HepG2 (cell line): ENCODE measurements around the gene CXCR5. TPM values are rescaled to one million over a fixed set of nuclear protein-coding genes. Genes with fewer than 3 reads are reported as not detected.

Experiments used
- CENPT ChIP-seq: sonication (generic); formaldehyde crosslinking; IDR thresholded peaks from 2 replicates; pipeline ENCODE4 v1.8.0; 2022; ENCODE audit warnings: low read depth, mild to moderate bottlenecking, moderate library complexity, missing genetic modification reagents
- CENPX ChIP-seq: sonication (generic); formaldehyde crosslinking; IDR thresholded peaks from 2 replicates; pipeline ENCODE4 v1.9.0; 2021; ENCODE audit warnings: mild to moderate bottlenecking, missing genetic modification reagents, moderate library complexity
- CREM ChIP-seq, 2 experiments: sonication (generic) in 1 of 2; formaldehyde crosslinking in 1 of 2; IDR thresholded peaks; 2 replicates each; pipeline versions ENCODE4 v1.4.0 to v1.6.1; 2016 to 2020; ENCODE audit warnings: antibody characterized with exemption in 1 of 2, mild to moderate bottlenecking in 1 of 2, missing genetic modification reagents in 1 of 2
- GFI1 ChIP-seq: sonication (generic); formaldehyde crosslinking; IDR thresholded peaks from 2 replicates; pipeline ENCODE4 v1.5.0; 2020; ENCODE audit warnings: missing genetic modification reagents, mild to moderate bottlenecking, borderline replicate concordance
- LRRFIP1 ChIP-seq: sonication (generic); formaldehyde crosslinking; conservative IDR thresholded peaks from 2 replicates; pipeline ENCODE4 v1.4.0; 2020; ENCODE audit warnings: missing genetic modification reagents
- NFE2 ChIP-seq: sonication (generic); formaldehyde crosslinking; IDR thresholded peaks from 2 replicates; pipeline ENCODE4 v1.4.0; 2020; ENCODE audit warnings: missing genetic modification reagents
- NONO ChIP-seq, 2 experiments: fragments of 450-650 bp in 1 of 2; sonication (generic) in 1 of 2; formaldehyde crosslinking in 1 of 2; IDR thresholded peaks in 1 of 2; conservative IDR thresholded peaks in 1 of 2; 2 replicates each; pipeline versions ENCODE4 v1.6.1 to v1.8.0; 2017 to 2022; ENCODE audit warnings: mild to moderate bottlenecking in 1 of 2, missing genetic modification reagents in 1 of 2, moderate library complexity in 1 of 2
- POLR2AphosphoS5 ChIP-seq: IDR thresholded peaks from 2 replicates; pipeline ENCODE4 v1.6.1; 2012; ENCODE audit warnings: low read depth, low read length
- SALL1 ChIP-seq: sonication (generic); formaldehyde crosslinking; IDR thresholded peaks from 2 replicates; pipeline ENCODE4 v1.8.0; 2022; ENCODE audit warnings: mild to moderate bottlenecking, missing genetic modification reagents
- ZKSCAN1 ChIP-seq: fragments of 150-350 bp; IDR thresholded peaks from 2 replicates; pipeline ENCODE4 v1.6.1; 2014; ENCODE audit warnings: low read length
- ZKSCAN8 ChIP-seq: IDR thresholded peaks from 2 replicates; pipeline ENCODE4 v1.6.1; 2016; ENCODE audit warnings: borderline replicate concordance, missing genetic modification reagents, missing compliant biosample characterization
- ZNF552 ChIP-seq: sonication (generic); formaldehyde crosslinking; IDR thresholded peaks from 2 replicates; pipeline ENCODE4 v1.9.0; 2022; ENCODE audit warnings: missing genetic modification reagents, mild to moderate bottlenecking, borderline replicate concordance
- ZNF670 ChIP-seq: sonication (generic); formaldehyde crosslinking; IDR thresholded peaks from 2 replicates; pipeline ENCODE4 v1.8.0; 2022; ENCODE audit warnings: mild to moderate bottlenecking, missing genetic modification reagents, borderline replicate concordance
- ZSCAN25 ChIP-seq: sonication (generic); formaldehyde crosslinking; IDR thresholded peaks from 2 replicates; pipeline ENCODE4 v1.8.0; 2022; ENCODE audit warnings: mild to moderate bottlenecking, missing genetic modification reagents
- polyA plus RNA-seq, 8 experiments: library from polyadenylated mRNA; depleted of rRNA in 3 of 8; stranded (reverse) in 7 of 8; unstranded in 1 of 8; fragments of >200 nt; fragmentation: Illumina TruSeq in 4 of 8; extraction: Trizol in 4 of 8; gene quantifications; 2 replicates each; pipeline versions ENCODE4 v1.2.1 to v1.2.3, GENCODE V29; 2011 to 2016; ENCODE audit warnings: low read depth in 4 of 8, missing spikeins in 1 of 8, mixed read lengths in 1 of 8; ENCODE audit not compliant: insufficient read depth in 1 of 8
- total RNA-seq, 5 experiments: library from RNA; depleted of rRNA; stranded (reverse); fragments of >200 nt; fragmentation: Illumina TruSeq; extraction: Trizol; gene quantifications; 2 replicates each; pipeline ENCODE4 v1.2.3, GENCODE V29; 2016; ENCODE audit warnings: low read depth in 1 of 5
- TF ChIP-seq, protein P1 (sequence below), 2 experiments: IDR thresholded peaks; 2 replicates each; pipeline ENCODE4 v1.6.1; 2011 to 2012; ENCODE audit warnings: low read length in 2 of 2, borderline replicate concordance in 1 of 2, low read depth in 1 of 2, mild to moderate bottlenecking in 1 of 2, moderate library complexity in 1 of 2
- TF ChIP-seq, protein P2 (sequence below): sonication (generic); formaldehyde crosslinking; IDR thresholded peaks from 2 replicates; pipeline ENCODE4 v1.4.0; 2020; ENCODE audit warnings: missing genetic modification reagents
- TF ChIP-seq, protein P3 (sequence below), 2 experiments: sonication (generic) in 1 of 2; formaldehyde crosslinking in 1 of 2; IDR thresholded peaks; 2 replicates each; pipeline versions ENCODE4 v1.5.1 to v1.6.1; 2011 to 2020; ENCODE audit warnings: borderline replicate concordance in 1 of 2, low read depth in 1 of 2, low read length in 1 of 2, mild to moderate bottlenecking in 1 of 2, missing genetic modification reagents in 1 of 2, moderate library complexity in 1 of 2

CXCR5 gene
- total and polyA plus RNA-seq, 2 of the 13 experiments (the other 11 are each of a cell fraction or from before 2014, with no cell fraction given): not detected

GRCh38 chr11:118928101-118928869, 44.6 kb downstream of the CXCR5 start (continued):
- TF ChIP-seq, protein P1, sequence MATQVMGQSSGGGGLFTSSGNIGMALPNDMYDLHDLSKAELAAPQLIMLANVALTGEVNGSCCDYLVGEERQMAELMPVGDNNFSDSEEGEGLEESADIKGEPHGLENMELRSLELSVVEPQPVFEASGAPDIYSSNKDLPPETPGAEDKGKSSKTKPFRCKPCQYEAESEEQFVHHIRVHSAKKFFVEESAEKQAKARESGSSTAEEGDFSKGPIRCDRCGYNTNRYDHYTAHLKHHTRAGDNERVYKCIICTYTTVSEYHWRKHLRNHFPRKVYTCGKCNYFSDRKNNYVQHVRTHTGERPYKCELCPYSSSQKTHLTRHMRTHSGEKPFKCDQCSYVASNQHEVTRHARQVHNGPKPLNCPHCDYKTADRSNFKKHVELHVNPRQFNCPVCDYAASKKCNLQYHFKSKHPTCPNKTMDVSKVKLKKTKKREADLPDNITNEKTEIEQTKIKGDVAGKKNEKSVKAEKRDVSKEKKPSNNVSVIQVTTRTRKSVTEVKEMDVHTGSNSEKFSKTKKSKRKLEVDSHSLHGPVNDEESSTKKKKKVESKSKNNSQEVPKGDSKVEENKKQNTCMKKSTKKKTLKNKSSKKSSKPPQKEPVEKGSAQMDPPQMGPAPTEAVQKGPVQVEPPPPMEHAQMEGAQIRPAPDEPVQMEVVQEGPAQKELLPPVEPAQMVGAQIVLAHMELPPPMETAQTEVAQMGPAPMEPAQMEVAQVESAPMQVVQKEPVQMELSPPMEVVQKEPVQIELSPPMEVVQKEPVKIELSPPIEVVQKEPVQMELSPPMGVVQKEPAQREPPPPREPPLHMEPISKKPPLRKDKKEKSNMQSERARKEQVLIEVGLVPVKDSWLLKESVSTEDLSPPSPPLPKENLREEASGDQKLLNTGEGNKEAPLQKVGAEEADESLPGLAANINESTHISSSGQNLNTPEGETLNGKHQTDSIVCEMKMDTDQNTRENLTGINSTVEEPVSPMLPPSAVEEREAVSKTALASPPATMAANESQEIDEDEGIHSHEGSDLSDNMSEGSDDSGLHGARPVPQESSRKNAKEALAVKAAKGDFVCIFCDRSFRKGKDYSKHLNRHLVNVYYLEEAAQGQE (IDR thresholded peaks at IDR 0.05; ENCODE audit: borderline replicate concordance in 1 of 2, low read depth in 1 of 2, low read length in 2 of 2): no peak
- TF ChIP-seq, protein P2, sequence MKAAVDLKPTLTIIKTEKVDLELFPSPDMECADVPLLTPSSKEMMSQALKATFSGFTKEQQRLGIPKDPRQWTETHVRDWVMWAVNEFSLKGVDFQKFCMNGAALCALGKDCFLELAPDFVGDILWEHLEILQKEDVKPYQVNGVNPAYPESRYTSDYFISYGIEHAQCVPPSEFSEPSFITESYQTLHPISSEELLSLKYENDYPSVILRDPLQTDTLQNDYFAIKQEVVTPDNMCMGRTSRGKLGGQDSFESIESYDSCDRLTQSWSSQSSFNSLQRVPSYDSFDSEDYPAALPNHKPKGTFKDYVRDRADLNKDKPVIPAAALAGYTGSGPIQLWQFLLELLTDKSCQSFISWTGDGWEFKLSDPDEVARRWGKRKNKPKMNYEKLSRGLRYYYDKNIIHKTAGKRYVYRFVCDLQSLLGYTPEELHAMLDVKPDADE (CRISPR knock-in tag): no peak
- TF ChIP-seq ZKSCAN1: peak; percentile 9; the same call in 1 of the 2 replicates
- TF ChIP-seq GFI1: 0 out of 2 replicates have a peak, but pooled peaks have one; percentile 47
- TF ChIP-seq CENPX (CRISPR knock-in tag): no peak
- TF ChIP-seq ZKSCAN8 (CRISPR knock-in tag): no peak
- no peak for TF ChIP-seq ZNF552 (CRISPR knock-in tag)
- no peak for TF ChIP-seq LRRFIP1 (CRISPR knock-in tag)
- TF ChIP-seq ZNF670 (CRISPR knock-in tag): no peak
- no peak for TF ChIP-seq NONO (IDR thresholded peaks at IDR 0.05)
- 0 out of 2 replicates have a peak, but pooled peaks have one; percentile 18 for TF ChIP-seq NONO (CRISPR knock-in tag; conservative IDR thresholded peaks at IDR 0.05)
- no peak for TF ChIP-seq NFE2 (CRISPR knock-in tag)
- TF ChIP-seq, protein P3, sequence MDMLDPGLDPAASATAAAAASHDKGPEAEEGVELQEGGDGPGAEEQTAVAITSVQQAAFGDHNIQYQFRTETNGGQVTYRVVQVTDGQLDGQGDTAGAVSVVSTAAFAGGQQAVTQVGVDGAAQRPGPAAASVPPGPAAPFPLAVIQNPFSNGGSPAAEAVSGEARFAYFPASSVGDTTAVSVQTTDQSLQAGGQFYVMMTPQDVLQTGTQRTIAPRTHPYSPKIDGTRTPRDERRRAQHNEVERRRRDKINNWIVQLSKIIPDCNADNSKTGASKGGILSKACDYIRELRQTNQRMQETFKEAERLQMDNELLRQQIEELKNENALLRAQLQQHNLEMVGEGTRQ (IDR thresholded peaks at IDR 0.05; ENCODE audit: low read depth, low read length): peak; percentile 42
- TF ChIP-seq, protein P3 (CRISPR knock-in tag; IDR thresholded peaks at IDR 0.05; ENCODE audit: borderline replicate concordance): 0 out of 2 replicates have a peak, but pooled peaks have one; percentile 21
- TF ChIP-seq CREM (IDR thresholded peaks at IDR 0.05): peak; percentile 32; the same call in 1 of the 2 replicates
- TF ChIP-seq CREM (CRISPR knock-in tag; IDR thresholded peaks at IDR 0.05): no peak
- TF ChIP-seq ZSCAN25 (CRISPR knock-in tag): peak; percentile 28; the same call in 1 of the 2 replicates
- TF ChIP-seq CENPT (CRISPR knock-in tag): no peak
- 0 out of 2 replicates have a peak, but pooled peaks have one; percentile 38 for TF ChIP-seq POLR2AphosphoS5
- no peak for TF ChIP-seq SALL1 (CRISPR knock-in tag)
